ENCODE results near the gene BET1. TPM values are rescaled to one million over a fixed set of nuclear protein-coding genes. Genes with fewer than 3 reads are reported as not detected.

BET1 gene
- total RNA-seq (2022) = 54.4 and 72.7 TPM in 2 replicates
- Bru-seq, nascent RNA = percentile 93 among the genes with signal in this experiment
- BruChase-seq, experiment 1, labeled RNA remaining after a 6-hour chase = percentile 93 among the genes with signal in this experiment
- BruChase-seq, experiment 2, labeled RNA remaining after a 2-hour chase = percentile 92 among the genes with signal in this experiment
- long read RNA-seq, transcript BET1-201 (4 exons, 1,504 nt) = major isoform, 119 of 128 reads
- long read RNA-seq, partial matches to known transcripts = 0 of 128 reads
- long read RNA-seq, other reads (novel, unspliced or antisense) = 8 of 128 reads

- no peak for TF ChIP-seq CTCF (IDR thresholded peaks at IDR 0.05; ENCODE audit: unreplicated experiment)
- Mint-ChIP-seq H3K4me3 (ENCODE audit: unreplicated experiment) (peak within 1 kb of the TSS; percentile 100), H3K9me3 (ENCODE audit: unreplicated experiment) (no peaks in the 10 kb centered on the region), H3K27me3 (ENCODE audit: insufficient read depth, unreplicated experiment) (no peaks in the 10 kb centered on the region), H3K27ac (ENCODE audit: low read depth, unreplicated experiment) (peak within 1 kb of the TSS; percentile 100), H3K4me1 (ENCODE audit: insufficient read depth, unreplicated experiment) (peaks cover 19% of the 10 kb centered on the region), H3K36me3 (ENCODE audit: insufficient read depth, unreplicated experiment) (peaks cover 10% of the 10 kb centered on the region)
- peak; percentile 98 for DNase-seq (ENCODE audit: unreplicated experiment)
- ChIA-PET CTCF (interaction anchor here (1.8 kb wide), 1 partner anchor 83 kb away, joined by 7 read pairs; no protein-coding TSS in a partner anchor), POLR2A (interaction anchor here (0.6 to 1.5 kb wide), 7 partner anchors 13 to 922 kb away, joined by 3 to 5 read pairs (median 3); no protein-coding TSS in a partner anchor)
- no TSS peak for BruUV-seq (replicated peaks)
- intact Hi-C loops (cut with micrococcal nuclease) = loop anchor here (1.0 to 10.0 kb wide), 4 partner anchors 82 to 1431 kb away; partner anchors contain the start of genes GNG11 and PON2
Measured at GRCh38 chr7:94004024-94004951, at the start of gene BET1. Gene BET1, minus strand, starts transcription at chr7:94004355. Its CDS starts 139 bp downstream, at chr7:94004216.

GRCh38 chr7:94053532-94053931, 49.4 kb upstream of the BET1 start:
- Mint-ChIP-seq H3K4me3 (ENCODE audit: unreplicated experiment) (no peak overlapping the region), H3K4me1 (ENCODE audit: insufficient read depth, unreplicated experiment) (peaks cover 9% of the 10 kb centered on the region), H3K27ac (ENCODE audit: low read depth, unreplicated experiment) (no peak overlapping the region), H3K9me3 (ENCODE audit: unreplicated experiment) (peaks cover 9% of the 10 kb centered on the region), H3K36me3 (ENCODE audit: insufficient read depth, unreplicated experiment) (no peaks in the 10 kb centered on the region), H3K27me3 (ENCODE audit: insufficient read depth, unreplicated experiment) (no peaks in the 10 kb centered on the region)
- intact Hi-C loops (cut with micrococcal nuclease) = no loop called here
- DNase-seq (ENCODE audit: unreplicated experiment) = no peak
- TF ChIP-seq CTCF (IDR thresholded peaks at IDR 0.05; ENCODE audit: unreplicated experiment) = no peak
- no TSS peak for BruUV-seq (replicated peaks)
- POLR2A ChIA-PET = interaction anchor here (0.6 to 1.1 kb wide), 2 partner anchors 48 to 640 kb away, joined by 3 read pairs; no protein-coding TSS in a partner anchor
- CTCF ChIA-PET = no interaction called here

- no peaks in the 10 kb centered on the region for H3K36me3 Mint-ChIP-seq (ENCODE audit: insufficient read depth, unreplicated experiment)
- POLR2A ChIA-PET = interaction anchor here (1.1 kb wide), 1 partner anchor 47 kb away, joined by 3 read pairs; no protein-coding TSS in a partner anchor
- H3K9me3 Mint-ChIP-seq (ENCODE audit: unreplicated experiment) = peaks cover 9% of the 10 kb centered on the region
- DNase-seq (ENCODE audit: unreplicated experiment) = no peak
- no peak for TF ChIP-seq CTCF (IDR thresholded peaks at IDR 0.05; ENCODE audit: unreplicated experiment)
- CTCF ChIA-PET = no interaction called here
- BruUV-seq (replicated peaks) = no TSS peak
- H3K4me1 Mint-ChIP-seq (ENCODE audit: insufficient read depth, unreplicated experiment) = peaks cover 9% of the 10 kb centered on the region
- H3K27me3 Mint-ChIP-seq (ENCODE audit: insufficient read depth, unreplicated experiment) = no peaks in the 10 kb centered on the region
- intact Hi-C loops (cut with micrococcal nuclease) = no loop called here
- no peak overlapping the region for H3K4me3 Mint-ChIP-seq (ENCODE audit: unreplicated experiment)
- H3K27ac Mint-ChIP-seq (ENCODE audit: low read depth, unreplicated experiment) = no peak overlapping the region
Measured at GRCh38 chr7:94052398-94053180, 48.4 kb upstream of the BET1 start.

Measured in MCF 10A (cell line).